Ramos (cell line): ENCODE data around the gene C14orf180.

Experiments used
- in situ Hi-C: fragments of 300-500 bp; cut with MboI; formaldehyde crosslinking; loops from one replicate; pipeline ENCODE4 v1.14.3; 2022; ENCODE audit warnings: low sequenced_read_pairs; ENCODE audit not compliant: unreplicated experiment

C14orf180 gene

GRCh38 chr14:104559804-104560585 lies 19.6 kb upstream of the C14orf180 start:
- in situ Hi-C loops, result no loop called here

DNA sequence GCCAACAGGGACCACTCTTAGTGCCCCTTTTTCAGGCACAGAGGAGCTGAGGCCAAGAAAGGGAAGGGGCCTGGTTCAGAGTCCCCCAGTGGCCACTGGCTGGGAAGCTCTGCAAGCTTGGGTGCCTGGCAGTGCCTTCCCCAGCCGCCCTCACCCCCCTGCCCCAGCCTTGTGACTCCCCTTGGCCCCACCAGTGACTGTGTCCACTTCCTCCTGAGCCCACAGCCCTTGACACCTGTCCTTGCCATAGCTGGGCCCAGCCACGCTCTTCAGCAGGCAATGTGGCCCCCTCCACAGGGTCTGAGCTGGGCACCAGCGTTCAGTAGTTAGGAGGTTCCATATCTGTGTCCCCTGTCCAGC lies 19.0 kb upstream of the C14orf180 start:
- in situ Hi-C loops, result no loop called here

DNA sequence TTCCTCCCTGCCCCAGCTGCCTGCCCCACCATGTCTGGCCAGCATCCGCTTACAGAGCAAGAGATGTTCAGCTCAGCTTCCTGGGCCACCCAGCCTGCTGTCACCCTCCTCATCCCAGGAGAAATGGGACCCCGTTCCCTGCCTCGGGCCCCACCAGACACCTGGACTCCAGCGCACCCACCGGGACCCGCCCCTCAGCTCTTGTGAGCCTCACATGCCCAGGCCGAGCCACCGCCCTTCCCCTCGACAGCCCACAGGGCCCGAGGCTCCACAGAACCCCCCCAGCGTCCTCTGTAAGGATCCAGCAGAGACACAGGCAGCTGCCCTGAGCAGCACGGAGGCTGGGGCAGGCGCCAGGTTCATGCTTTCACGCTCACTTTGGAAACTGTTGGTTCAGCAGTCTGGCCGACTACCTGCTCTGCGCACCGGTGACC lies 18.4 kb upstream of the C14orf180 start:
- in situ Hi-C loops, result no loop called here

- in situ Hi-C loops, result no loop called here
These were observed 17.7 kb upstream of the C14orf180 start for GRCh38 chr14:104561632-104562495.

DNA sequence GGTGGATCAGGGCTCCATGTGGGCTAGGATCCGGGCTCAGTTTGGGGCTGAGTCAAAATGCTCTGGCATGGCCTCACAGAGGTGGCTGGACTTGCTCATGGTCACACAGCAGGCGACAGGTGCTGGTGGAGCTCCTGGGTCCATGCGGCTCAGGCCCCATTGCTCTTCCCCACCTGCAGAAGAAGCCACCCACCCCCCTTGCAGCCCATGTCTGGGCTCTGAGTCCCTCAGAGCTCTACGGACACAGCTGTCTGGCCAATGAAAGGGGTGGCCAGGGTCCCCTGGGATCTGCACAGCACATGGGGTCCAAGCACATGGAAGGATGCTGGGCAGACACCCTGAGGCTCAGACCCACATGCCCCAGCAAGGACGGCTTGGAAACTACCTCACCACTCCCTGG lies 17.0 kb upstream of the C14orf180 start:
- in situ Hi-C loops, result no loop called here

- in situ Hi-C loops, result no loop called here
These were observed 16.3 kb upstream of the C14orf180 start for GRCh38 chr14:104563191-104563741.

DNA sequence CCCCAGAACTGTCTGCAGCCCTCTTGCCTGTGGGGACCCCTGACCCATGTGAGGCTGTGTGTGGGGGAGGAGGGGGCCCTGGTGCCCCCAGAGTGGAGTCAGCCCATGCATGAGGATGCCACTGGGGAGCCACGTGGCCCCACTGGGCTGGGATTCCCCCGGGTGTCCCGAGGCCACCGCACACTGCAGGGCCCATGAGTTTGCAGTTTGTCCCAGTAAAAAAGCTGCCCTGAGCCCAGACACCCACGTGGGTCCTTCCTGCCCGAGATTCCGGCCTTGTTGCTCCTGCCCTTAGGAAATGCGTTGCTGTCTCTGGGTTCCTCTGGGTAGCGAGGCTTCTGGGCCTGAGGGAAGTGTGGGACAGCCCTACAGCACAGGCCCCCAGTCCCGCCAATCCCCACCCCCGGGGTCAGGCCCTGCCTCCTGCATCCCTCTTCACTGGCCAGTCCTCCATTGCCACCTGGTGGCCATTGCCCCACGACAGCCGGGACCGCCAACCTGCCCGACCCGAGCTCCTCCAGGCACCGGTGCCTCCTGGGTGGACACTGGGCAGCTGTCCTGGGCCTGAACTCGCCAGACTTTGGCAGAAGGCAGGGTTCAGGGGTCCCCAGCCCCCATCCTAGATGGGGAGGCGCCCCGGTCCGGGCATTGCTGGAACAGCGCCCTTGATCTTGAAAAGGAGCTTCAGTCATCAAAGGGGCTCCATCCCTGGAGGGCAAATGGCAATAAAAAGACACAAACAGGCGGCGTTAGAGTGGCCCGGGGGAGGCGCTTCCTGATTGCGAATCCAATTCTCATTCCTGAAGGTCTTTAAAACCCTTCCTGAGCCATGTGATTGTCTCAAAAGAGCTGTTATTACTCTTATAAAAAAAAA lies 15.6 kb upstream of the C14orf180 start:
- in situ Hi-C loops, result no loop called here

DNA sequence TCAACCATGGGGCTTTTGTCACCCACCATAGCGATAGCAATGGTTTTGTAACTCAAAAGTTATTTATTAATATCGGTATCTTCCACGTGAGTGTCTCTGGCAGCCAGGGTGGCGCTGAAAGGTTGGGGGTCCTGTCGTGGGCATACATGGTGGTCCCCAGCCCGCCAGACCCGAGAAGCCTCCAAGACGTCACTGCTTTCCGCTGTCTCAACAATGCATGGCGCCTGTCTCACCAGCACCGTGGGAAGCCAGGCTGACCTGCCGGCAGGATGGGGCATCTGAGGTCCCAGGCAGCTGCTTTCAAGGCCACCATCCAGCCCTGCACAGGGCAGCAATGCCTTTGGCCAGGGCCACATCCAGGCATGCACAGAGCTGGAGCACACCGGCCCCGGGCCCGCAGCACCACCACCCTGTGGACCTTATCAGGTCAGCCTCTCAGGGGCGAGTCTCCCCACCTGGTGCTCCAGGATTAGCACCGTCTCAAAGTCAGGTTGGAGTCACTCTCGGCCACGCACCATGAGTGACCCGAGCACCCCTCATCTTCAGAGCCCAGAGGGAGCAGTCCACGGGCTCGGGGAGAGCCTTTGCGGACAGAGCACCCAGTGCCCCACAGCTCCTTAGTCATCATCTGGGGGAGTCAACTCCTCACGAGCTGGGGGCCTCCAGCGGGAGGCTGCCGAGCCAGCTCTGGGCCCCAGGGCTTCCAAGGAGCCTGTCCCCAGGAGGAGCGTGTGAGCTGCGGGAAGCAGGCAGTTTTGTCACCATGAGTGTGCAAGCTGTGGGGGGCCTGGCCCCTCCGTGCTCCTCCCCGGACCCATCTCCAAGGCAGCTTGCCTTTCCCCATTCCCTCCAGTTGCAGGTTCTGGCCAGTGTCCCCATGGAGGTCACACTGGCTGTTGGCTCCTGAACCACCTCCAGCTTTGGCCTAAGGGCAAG lies 14.6 kb upstream of the C14orf180 start:
- in situ Hi-C loops, result no loop called here

DNA sequence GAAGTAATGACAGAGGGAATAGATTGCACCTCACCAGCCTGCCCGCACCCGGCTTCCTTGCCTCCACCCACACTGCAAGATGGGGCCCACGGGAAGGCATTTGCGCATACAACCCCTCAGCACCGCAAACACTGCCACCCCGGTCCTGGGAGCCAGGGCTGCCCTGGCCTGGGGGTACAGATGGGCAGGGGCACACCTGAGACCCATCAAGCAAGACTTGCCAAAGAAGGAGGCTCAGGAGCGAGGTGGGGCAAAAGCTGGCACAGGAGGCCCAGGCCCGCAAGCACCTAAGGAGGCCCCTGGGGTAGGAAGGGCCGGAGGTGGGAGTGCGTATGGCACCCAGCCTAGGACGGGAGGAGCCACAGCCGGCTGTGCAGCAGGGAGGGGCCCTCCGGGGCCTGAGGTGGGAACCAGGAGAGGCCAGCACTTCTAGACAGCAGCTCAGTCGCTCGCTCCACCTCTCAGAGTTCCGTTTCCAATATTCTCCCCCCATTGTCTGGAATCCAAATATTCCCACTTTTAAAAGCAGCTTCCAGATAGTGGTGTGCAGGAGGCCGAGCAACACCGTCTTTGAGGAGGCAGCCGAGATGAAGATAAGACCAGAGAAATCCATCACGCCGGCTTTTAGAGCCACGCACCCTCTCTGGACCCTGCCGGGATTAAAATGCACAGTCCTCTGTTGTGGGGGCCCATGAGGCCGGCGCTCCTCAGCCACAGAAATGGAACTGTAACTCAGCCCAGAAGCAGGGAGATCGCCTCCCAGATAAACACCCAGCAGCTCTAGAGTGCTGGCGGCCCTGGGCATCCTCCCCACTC lies 12.2 kb upstream of the C14orf180 start:
- in situ Hi-C loops, result no loop called here

DNA sequence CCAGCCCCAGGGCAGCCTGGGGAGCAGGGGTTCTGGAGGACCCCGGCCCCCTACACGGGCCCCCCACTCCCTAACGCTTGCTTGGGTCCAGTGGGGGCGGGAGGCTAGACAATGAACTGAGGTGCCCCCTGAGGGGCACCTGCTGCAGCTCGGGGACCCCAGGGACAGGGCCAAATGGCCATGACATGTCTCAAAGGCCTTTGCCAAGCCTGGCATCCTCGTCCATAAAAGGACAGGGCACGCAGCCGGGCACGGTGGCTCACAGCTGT lies 11.7 kb upstream of the C14orf180 start:
- in situ Hi-C loops, result no loop called here

DNA sequence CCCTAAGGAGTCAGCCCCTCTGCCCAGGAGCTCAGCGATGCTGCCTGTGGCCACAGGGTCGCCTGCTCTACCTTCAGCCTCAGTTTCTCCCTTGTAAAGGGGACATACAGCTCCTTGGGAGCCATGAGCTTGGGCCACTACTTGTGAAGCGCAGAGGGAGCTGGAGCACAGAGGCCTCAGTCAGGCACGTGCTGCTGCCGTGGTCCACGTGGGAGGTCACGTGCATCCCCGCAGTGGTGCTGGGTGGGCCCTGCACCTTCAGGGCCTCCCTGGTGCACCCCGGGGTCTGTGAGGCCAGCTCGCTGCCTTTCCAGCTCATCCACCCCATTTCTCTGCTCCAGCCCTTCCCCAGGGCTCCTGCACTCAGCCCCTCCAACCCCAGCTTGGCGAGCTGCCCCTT lies 10.9 kb upstream of the C14orf180 start:
- in situ Hi-C loops, result no loop called here

DNA sequence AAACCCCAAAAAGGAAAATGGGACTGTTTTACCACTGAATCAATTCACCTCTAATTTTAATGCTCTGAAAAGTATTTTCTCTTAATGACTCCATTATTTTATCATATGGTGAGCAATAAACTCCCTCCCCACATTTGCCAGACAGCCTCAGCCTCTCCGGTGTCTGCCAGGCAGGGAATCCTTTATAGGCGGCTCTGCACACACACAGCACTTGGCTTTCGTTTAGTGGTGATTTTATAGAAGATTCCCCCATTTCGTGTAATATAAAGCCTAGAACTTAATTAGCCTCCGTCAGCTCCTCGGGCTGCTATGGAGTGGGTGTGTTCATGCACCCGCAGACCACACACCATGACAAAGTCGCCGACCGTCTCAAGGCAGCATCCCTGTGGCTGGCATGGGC lies 10.1 kb upstream of the C14orf180 start:
- in situ Hi-C loops, result no loop called here

GRCh38 chr14:104571246-104571645 lies 8.3 kb upstream of the C14orf180 start:
- in situ Hi-C loops, result no loop called here

DNA sequence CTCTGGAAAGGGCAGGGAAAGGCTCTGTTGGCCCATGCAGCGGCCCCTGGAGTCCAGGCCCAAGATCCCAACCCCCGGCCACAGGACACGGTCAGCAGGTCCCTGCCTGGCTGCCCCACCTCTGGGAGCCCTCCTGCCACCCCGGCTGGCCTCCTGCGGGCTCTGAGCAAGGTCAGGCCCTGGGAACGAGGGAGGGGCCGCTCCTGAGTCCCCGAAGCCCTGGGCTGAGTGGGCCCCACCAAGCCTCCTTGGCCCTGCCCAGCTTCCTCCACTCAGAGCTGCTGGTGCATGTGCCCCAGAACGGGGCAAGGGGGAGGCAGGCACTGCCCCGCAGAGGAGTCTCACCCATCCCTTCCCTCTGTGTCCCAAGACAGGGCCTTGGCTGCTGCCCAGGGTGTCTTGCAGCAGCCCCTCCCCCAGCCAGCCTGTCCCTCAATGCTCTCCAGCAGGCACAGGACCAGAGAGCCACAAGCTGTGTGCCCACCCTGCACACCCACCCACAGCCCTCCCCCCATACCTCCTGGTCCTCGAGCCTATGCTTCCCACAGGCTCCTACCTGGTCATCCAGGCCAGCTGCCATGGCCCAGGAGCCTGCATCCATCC lies 7.4 kb upstream of the C14orf180 start:
- in situ Hi-C loops, result no loop called here

DNA sequence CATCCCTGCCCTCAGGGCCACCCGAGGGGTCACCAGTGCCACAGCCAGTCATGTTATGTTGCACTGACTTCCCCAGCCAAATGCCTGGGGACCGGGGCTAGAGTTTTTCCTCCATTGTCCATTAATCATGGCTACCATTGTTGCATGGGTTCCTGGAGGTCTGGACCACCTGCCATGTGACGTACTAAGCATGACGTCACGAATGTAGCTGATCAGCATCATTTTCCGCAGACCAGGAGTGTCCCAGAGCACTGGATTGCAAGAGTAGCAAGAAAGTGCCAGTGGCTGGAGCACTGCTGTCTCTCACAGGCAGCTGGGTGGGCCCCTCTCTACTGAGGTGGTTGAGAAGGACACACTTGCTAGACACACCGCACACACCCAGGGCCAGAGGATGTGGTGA lies 6.9 kb upstream of the C14orf180 start:
- in situ Hi-C loops, result no loop called here

GRCh38 chr14:104573930-104574329 lies 5.6 kb upstream of the C14orf180 start:
- in situ Hi-C loops, result no loop called here

DNA sequence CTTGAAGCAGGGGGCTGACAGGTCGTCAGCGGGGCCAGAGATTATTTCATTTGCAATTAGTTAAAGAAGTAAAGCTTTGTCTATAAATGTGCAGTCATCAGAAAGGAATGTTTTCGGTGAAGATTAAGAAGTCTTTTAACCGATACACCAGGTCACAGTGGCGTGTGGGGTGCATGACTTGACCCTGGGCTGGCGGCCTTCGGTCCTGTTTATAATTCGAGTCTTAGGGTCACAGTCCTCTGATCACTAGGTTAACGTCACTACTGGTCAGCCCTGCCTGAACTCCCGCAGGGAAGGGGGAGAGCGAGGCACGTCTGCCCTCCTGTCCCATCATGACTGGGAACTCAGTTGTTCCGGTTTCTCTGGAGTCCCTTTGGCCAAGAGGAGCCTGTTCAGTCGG lies 5.0 kb upstream of the C14orf180 start:
- in situ Hi-C loops, result no loop called here

DNA sequence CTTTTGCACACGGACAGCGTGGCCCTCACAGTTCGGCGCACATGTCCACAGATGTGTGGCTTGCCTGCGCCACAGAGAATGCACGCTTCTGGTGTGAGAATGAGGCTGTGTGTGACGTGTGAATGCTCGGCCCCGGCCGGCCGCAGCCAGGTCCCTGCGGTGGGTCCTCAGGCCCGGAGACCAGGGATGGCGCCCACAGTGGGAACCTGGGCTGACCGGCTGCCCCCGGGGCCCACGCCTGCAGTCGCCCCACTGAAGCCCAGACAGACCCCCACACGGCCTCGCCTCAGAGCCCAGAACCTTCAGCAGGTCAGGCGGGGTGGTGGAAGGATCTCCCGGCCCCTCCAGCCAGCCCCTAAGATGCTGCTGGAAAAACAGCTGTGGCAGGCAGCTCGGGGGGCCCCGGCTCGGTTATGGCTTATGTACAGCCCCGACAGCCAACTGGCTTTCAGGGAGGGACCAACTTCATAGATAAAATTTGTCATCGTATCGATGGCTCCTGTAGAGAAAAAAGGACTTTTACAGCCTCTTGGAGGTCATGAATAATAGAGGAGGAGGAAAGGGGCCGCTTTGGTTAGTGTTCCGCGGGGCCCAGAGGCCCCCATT lies 4.5 kb upstream of the C14orf180 start:
- in situ Hi-C loops, result no loop called here
